ENCODE results near the gene DDR2.

- TF ChIP-seq, protein P1, sequence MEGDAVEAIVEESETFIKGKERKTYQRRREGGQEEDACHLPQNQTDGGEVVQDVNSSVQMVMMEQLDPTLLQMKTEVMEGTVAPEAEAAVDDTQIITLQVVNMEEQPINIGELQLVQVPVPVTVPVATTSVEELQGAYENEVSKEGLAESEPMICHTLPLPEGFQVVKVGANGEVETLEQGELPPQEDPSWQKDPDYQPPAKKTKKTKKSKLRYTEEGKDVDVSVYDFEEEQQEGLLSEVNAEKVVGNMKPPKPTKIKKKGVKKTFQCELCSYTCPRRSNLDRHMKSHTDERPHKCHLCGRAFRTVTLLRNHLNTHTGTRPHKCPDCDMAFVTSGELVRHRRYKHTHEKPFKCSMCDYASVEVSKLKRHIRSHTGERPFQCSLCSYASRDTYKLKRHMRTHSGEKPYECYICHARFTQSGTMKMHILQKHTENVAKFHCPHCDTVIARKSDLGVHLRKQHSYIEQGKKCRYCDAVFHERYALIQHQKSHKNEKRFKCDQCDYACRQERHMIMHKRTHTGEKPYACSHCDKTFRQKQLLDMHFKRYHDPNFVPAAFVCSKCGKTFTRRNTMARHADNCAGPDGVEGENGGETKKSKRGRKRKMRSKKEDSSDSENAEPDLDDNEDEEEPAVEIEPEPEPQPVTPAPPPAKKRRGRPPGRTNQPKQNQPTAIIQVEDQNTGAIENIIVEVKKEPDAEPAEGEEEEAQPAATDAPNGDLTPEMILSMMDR (IDR thresholded peaks at IDR 0.05) = no peak
- TF ChIP-seq POLR2A (IDR thresholded peaks at IDR 0.05) = no peak
Observed at GRCh38 chr1:162823771-162824525, 191.7 kb downstream of the DDR2 start.

Data from lower leg skin (tissue), 3 donors.